Activated T-helper 2 cell treated with anti-CD3 and anti-CD28 coated beads, Interferon-gamma antibody, Interleukin-2, Interleukin-4, amounts not matched to agents 10 μg/mL and 5 μg/mL and 100 μg/mL, durations not matched to agents 14 hours and 24 hours and 36 hours (primary cell): ENCODE data around the gene SERPINB4. TPM values are rescaled to one million over a fixed set of nuclear protein-coding genes. Genes with fewer than 3 reads are reported as not detected.

Source experiments
- DNase-seq: peaks from one replicate; pipeline ENCODE4 v3.0.0; 2021; ENCODE audit warnings: low spot score
- H3K27ac Mint-ChIP-seq: one replicate; pipeline ENCODE4 v1.8.0; 2021; ENCODE audit warnings: mixed read lengths
- H3K27me3 Mint-ChIP-seq: one replicate; pipeline ENCODE4 v1.8.0; 2021; ENCODE audit warnings: low read depth, mixed read lengths
- H3K36me3 Mint-ChIP-seq: one replicate; pipeline ENCODE4 v1.8.0; 2021; ENCODE audit warnings: low read depth, mixed read lengths
- H3K4me1 Mint-ChIP-seq: one replicate; pipeline ENCODE4 v1.8.0; 2021; ENCODE audit warnings: low read depth, mixed read lengths
- H3K4me3 Mint-ChIP-seq: one replicate; pipeline ENCODE4 v1.8.0; 2021; ENCODE audit warnings: low read depth, mild to moderate bottlenecking, moderate library complexity, mixed read lengths
- H3K9me3 Mint-ChIP-seq: one replicate; pipeline ENCODE4 v1.8.0; 2021; ENCODE audit warnings: mixed read lengths
- intact Hi-C: fragments of 100-400 bp; cut with micrococcal nuclease; formaldehyde crosslinking; loops from one replicate; pipeline ENCODE4 v1.15.1; 2023
- total RNA-seq: library from RNA; stranded (reverse); gene quantifications from 2 replicates; pipeline ENCODE4 v1.2.3, GENCODE V29; 2022

SERPINB4 gene
- total RNA-seq, 1 donor from 2014 or later, result not detected

DNA sequence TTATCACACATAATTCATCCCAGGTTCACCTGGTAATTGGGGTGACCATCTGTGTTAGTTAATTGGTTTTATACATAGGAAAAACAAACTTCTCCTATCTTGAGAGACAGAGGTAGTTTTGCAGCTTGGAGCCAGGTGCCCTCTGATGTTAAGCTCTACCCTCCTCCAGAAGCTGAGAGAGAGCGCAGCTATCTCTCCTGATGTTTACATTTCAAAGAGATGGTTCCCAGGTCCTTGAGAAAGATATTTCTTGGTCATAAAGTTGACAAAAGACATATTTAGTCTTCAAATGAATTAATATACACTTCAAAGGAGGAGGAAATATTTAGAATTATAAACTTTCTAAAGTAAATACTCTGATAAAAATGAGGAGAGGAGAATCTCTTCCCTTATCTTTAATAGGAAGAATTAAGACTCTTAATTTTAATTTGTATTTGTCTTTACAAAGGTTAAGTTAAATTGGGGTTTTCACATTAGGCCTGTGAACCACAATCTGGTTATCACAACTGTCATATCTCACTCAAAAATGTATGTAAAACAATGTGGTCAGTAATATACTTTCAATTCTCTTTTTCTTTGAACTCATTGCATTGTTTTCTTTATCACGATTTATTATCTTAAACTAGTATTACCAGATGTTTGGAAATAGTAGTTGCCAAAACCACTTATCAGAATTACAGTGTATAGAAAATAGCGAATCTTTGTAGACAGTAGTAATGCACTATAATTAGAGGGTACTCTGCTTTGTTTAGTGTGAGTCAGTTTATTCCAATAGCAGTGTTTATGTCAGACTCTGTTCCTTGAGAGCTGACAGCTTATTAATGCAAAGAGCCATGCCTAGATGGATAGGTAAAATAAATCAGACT, 26.8 kb downstream of the SERPINB4 start:
- H3K4me1 Mint-ChIP-seq, result no peaks in the 10 kb centered on the region
- H3K9me3 Mint-ChIP-seq, result peaks cover 7% of the 10 kb centered on the region
- no peak for DNase-seq
- H3K36me3 Mint-ChIP-seq, result no peaks in the 10 kb centered on the region
- intact Hi-C loops, result no loop called here
- H3K27ac Mint-ChIP-seq, result no peak overlapping the region
- H3K27me3 Mint-ChIP-seq, result no peaks in the 10 kb centered on the region
- no peak overlapping the region for H3K4me3 Mint-ChIP-seq

DNA sequence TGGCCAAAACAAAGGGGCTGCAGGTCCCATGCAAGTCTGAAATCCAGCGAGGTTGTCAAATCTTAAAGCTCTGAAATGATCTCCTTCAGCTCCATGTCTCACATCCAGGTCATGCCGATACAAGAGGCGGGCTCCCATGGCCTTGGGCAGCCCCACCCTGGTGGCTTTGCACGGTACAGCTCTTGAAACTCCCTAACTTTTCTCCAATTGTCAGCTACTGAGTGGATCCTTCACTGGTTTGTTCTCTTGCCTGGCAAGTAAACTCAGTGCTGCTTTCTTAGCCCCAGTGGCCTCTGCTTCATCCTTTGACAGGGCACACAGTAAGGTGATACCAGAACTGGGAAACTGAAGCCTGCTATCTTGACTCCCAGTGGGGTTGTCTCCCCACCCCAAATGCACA, 30.6 kb downstream of the SERPINB4 start:
- Mint-ChIP-seq H3K27me3 (peaks cover 3% of the 10 kb centered on the region), H3K36me3 (no peaks in the 10 kb centered on the region), H3K4me1 (no peaks in the 10 kb centered on the region), H3K4me3 (no peak overlapping the region), H3K9me3 (no peaks in the 10 kb centered on the region), H3K27ac (no peak overlapping the region)
- no peak for DNase-seq
- intact Hi-C loops, result no loop called here

DNA sequence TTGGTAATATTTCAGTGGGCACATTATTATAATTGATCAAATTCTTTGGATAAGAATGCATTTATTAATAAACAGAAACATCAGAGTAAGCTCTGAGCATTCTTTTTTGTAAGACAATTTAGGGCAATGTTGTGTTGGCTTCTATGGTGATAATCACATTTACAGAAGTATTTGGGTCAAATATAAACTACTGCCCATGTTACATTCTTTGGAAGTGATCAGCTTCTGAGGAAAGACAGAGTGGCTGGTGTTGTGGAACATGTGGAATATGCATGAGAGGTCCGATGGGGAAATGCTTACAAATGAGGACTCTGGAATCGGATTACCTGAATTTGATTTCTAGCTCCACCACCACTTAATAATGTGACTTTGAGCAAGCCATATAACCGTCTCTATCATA, 37.5 kb downstream of the SERPINB4 start:
- no peak overlapping the region for H3K4me3 Mint-ChIP-seq
- no peak for DNase-seq
- intact Hi-C loops, result no loop called here
- peaks cover 7% of the 10 kb centered on the region for H3K27me3 Mint-ChIP-seq
- H3K9me3 Mint-ChIP-seq, result no peaks in the 10 kb centered on the region
- no peaks in the 10 kb centered on the region for H3K36me3 Mint-ChIP-seq
- peaks cover 2% of the 10 kb centered on the region for H3K4me1 Mint-ChIP-seq
- H3K27ac Mint-ChIP-seq, result no peak overlapping the region

DNA sequence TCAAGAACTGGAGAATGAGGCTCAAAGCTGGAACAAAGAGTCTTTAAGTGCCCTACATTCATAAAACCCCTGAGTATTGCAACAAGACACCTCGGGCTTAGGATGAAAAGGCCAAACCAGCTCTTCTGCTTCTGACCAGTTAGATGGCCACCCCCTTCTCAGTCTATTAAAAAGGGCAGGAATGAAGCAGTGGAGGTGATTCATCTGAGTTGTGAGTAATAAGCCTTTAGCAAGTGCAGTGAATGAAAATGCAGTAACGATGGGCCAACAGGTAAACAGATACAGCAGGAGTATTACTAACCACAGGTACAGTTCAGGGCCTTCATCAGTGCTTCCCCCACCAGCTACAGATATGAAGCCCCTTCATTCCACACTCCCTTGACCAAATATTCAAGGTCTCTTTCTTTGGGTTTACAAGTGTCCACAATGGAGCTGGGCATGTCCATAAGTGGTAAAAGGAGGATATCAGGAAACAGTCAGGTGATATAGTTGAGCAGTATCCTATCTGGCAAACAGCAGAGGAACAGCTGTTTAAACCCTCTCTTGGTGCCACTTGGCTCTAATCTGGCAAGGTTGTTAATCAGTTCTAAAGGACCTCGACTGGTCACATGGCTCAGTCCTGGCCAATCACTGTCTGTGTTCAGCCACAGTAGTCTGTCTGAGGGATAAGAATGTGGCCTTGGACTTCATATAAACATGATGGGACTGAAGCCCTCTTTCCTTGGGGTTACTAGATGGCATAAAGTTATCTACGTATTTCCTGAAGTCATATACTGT, 39.1 kb downstream of the SERPINB4 start:
- intact Hi-C loops, result no loop called here
- no peak for DNase-seq
- H3K9me3 Mint-ChIP-seq, result no peaks in the 10 kb centered on the region
- no peaks in the 10 kb centered on the region for H3K36me3 Mint-ChIP-seq
- no peak overlapping the region for H3K4me3 Mint-ChIP-seq
- no peak overlapping the region for H3K27ac Mint-ChIP-seq
- peaks cover 2% of the 10 kb centered on the region for H3K4me1 Mint-ChIP-seq
- H3K27me3 Mint-ChIP-seq, result peaks cover 4% of the 10 kb centered on the region

DNA sequence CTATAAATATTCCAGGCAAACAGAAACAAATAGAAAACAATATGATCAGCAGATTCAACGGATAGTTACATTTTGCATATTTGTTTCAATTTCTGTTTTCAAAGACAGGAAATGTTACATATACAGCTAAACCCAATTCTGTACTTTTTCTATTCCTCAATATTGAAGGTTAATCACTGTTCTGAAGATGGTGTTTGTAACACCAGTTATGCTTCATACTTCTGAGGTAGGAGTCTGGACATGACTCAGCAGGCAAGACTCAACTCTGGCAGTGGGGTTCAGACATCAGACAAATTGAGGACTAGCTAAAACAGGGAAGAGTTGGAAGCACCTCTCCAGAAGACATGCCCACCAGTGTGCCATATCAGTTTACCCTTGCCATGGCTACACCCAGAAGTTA, 40.3 kb downstream of the SERPINB4 start:
- Mint-ChIP-seq H3K27ac (no peak overlapping the region), H3K4me1 (peaks cover 2% of the 10 kb centered on the region), H3K4me3 (no peak overlapping the region), H3K36me3 (no peaks in the 10 kb centered on the region), H3K27me3 (peaks cover 4% of the 10 kb centered on the region), H3K9me3 (no peaks in the 10 kb centered on the region)
- intact Hi-C loops, result no loop called here
- DNase-seq, result no peak

DNA sequence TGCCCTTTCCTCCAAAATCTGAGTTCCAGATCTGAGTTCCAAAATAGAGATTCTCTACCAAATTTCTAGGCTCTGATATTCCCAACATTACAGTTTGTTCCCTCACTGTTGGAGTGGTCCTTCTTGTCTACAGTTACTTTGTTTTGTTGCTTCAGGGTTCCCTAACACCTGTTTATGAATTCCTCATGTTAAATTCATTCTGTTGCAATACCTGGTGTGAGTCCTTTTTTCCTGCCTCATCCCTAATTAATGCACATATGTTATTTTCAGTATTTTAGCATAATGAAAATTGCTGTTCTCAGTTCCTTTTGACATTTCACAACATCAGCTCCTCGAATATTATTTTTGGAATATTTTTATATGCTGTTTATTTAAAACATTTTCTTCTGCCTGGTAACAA, 40.7 kb downstream of the SERPINB4 start:
- Mint-ChIP-seq H3K4me3 (no peak overlapping the region), H3K9me3 (no peaks in the 10 kb centered on the region), H3K27me3 (peaks cover 4% of the 10 kb centered on the region), H3K4me1 (peaks cover 2% of the 10 kb centered on the region), H3K27ac (no peak overlapping the region), H3K36me3 (no peaks in the 10 kb centered on the region)
- intact Hi-C loops, result no loop called here
- DNase-seq, result no peak

DNA sequence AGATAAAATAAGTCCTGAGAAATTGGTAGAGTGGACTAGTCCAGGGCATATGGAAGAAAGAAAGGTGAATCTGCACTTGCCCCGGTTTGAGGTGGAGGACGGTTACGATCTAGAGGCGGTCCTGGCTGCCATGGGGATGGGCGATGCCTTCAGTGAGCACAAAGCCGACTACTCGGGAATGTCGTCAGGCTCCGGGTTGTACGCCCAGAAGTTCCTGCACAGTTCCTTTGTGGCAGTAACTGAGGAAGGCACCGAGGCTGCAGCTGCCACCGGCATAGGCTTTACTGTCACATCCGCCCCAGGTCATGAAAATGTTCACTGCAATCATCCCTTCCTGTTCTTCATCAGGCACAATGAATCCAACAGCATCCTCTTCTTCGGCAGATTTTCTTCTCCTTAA, 47.1 kb downstream of the SERPINB4 start:
- H3K27ac Mint-ChIP-seq, result no peak overlapping the region
- intact Hi-C loops, result no loop called here
- DNase-seq, result no peak
- H3K36me3 Mint-ChIP-seq, result no peaks in the 10 kb centered on the region
- H3K4me3 Mint-ChIP-seq, result no peak overlapping the region
- no peaks in the 10 kb centered on the region for H3K27me3 Mint-ChIP-seq
- H3K9me3 Mint-ChIP-seq, result no peaks in the 10 kb centered on the region
- no peaks in the 10 kb centered on the region for H3K4me1 Mint-ChIP-seq

DNA sequence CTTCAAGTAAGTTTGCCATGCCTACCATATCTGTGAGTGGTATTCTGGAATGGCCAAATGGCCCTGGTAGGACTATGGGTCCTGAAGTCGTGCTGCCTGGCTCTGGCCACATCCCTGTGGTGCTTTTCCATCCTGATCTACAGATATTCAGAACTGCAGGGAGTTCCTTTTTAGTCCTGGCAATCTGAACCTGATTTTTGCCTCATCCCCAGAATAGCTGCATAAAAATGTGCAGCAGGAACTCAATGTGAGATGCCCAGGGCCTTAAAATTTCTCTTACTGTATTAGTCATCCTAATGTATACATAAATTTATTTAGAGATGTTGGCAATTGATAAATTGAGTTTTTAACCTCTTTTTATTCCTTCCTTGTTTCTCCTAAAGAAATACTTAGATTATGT, 51.6 kb downstream of the SERPINB4 start:
- Mint-ChIP-seq H3K27me3 (peaks cover 1% of the 10 kb centered on the region), H3K4me3 (no peak overlapping the region), H3K4me1 (no peaks in the 10 kb centered on the region), H3K36me3 (no peaks in the 10 kb centered on the region), H3K27ac (no peak overlapping the region), H3K9me3 (no peaks in the 10 kb centered on the region)
- intact Hi-C loops, result no loop called here
- no peak for DNase-seq

DNA sequence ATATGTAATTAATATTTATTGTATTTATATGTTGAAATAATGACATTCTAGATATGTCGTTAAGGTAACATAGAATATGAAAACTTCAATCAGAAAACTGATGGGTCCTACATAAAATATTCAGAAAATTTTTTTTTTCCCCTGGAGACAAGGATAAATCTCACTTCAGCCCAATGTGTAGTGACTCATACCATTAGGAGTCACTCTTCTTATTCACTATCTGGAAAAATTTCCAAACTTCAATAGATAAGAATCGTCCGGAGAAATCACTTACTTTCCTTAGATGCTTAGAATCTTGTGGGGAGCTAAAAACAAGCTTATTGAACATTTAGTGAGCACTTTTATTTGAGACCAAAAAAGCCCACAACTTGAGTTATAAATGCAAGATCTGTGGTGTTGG, 52.3 kb downstream of the SERPINB4 start:
- H3K27ac Mint-ChIP-seq, result no peak overlapping the region
- no peak overlapping the region for H3K4me3 Mint-ChIP-seq
- H3K9me3 Mint-ChIP-seq, result no peaks in the 10 kb centered on the region
- no peaks in the 10 kb centered on the region for H3K36me3 Mint-ChIP-seq
- DNase-seq, result no peak
- H3K27me3 Mint-ChIP-seq, result peaks cover 1% of the 10 kb centered on the region
- no peaks in the 10 kb centered on the region for H3K4me1 Mint-ChIP-seq
- intact Hi-C loops, result no loop called here

DNA sequence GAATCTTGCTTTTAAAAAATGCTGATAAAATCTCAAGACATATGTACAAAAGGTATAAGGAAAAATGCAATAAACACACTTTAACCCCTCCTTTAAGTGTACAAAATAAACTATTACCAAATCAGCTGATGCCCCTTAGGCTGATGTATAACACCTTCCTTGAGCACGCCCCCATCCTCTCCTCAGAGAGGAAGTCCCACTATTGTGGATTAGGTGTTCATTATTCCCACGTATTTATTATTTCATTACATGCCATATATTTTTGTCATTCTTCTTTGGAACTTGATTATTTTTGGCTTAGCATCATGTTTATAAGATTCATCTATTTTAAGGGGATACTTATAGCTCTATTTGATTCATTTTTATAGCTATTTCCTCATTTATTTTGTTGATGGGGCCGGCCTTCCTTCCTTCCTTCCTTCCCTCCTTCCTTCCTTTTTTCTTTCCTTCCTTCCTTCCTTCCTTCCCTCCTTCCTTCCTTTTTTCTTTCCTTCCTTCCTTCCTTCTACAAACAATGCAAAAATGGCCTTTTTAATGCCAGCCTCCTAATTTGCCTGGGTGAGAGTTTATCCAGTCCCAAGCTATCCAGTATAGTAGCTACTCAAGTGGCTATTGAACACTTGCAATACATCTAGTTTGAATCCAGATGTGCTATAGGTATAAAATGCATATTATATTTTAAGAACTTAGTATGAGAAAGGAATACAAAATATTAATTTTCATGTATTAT, 52.9 kb downstream of the SERPINB4 start:
- no peak overlapping the region for H3K27ac Mint-ChIP-seq
- H3K36me3 Mint-ChIP-seq, result no peaks in the 10 kb centered on the region
- H3K4me3 Mint-ChIP-seq, result no peak overlapping the region
- H3K27me3 Mint-ChIP-seq, result peaks cover 1% of the 10 kb centered on the region
- no peak for DNase-seq
- H3K9me3 Mint-ChIP-seq, result no peaks in the 10 kb centered on the region
- intact Hi-C loops, result no loop called here
- no peaks in the 10 kb centered on the region for H3K4me1 Mint-ChIP-seq

DNA sequence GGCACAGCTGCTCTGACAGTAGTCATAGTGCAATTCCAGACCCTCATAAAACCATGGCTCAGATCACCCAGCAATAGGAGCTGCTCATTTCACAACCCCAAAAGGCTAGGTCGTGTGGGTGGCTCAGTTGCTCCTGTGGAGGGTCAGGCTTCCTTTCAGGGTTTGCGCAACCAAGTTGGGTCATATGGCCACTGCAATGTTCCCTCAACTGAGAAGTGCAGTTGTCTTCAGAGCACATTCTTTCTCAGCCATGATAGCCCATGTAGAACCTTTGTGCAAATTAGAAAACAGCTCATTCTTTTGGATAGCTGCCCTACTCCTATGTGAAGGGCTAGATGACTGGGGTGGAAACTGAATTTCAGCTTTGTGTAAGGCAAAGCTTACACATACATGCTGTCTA, 53.7 kb downstream of the SERPINB4 start:
- H3K27ac Mint-ChIP-seq, result no peak overlapping the region
- no peaks in the 10 kb centered on the region for H3K36me3 Mint-ChIP-seq
- H3K4me1 Mint-ChIP-seq, result no peaks in the 10 kb centered on the region
- no peak for DNase-seq
- peaks cover 4% of the 10 kb centered on the region for H3K27me3 Mint-ChIP-seq
- intact Hi-C loops, result no loop called here
- no peaks in the 10 kb centered on the region for H3K9me3 Mint-ChIP-seq
- H3K4me3 Mint-ChIP-seq, result no peak overlapping the region

DNA sequence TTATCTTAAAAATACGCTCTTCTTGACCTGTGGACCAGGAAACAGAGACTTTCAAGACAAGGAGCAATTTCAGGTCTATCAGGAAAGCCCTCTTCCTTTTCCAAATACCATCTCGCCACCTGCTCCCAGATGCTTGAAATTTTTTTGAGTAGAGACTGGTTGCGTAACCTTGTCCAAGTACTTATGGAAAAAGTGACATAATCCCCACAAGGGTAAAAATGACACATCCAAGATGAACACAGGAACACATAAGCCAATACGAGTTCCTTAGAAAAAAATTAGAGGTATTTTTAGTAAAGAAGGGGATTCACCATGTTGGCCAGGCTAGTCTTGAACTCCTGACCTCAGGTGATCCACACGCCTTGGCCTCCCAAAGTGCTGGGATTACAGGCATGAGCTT, 55.1 kb downstream of the SERPINB4 start:
- Mint-ChIP-seq H3K27ac (no peak overlapping the region), H3K27me3 (peaks cover 4% of the 10 kb centered on the region), H3K36me3 (no peaks in the 10 kb centered on the region), H3K4me1 (no peaks in the 10 kb centered on the region), H3K9me3 (no peaks in the 10 kb centered on the region), H3K4me3 (no peak overlapping the region)
- DNase-seq, result no peak
- intact Hi-C loops, result no loop called here
